GM12875 (cell line): ENCODE data around the gene MARCHF4.

Source experiments
- H3K4me3 ChIP-seq: one replicate; pipeline ENCODE4 v1.5.1; 2011; ENCODE audit warnings: low read depth, low read length, control low read depth
- CTCF ChIP-seq: IDR thresholded peaks from 2 replicates; pipeline ENCODE4 v1.5.1; 2011; ENCODE audit warnings: low read depth, mild to moderate bottlenecking, control low read depth, inconsistent platforms, low read length, moderate library complexity, borderline replicate concordance; ENCODE audit not compliant: insufficient read depth

Gene MARCHF4

GRCh38 chr2:216404010-216404618 lies 31.8 kb upstream of the MARCHF4 start:
- no peak overlapping the region for H3K4me3 ChIP-seq

GRCh38 chr2:216402751-216403150 lies 30.5 kb upstream of the MARCHF4 start:
- TF ChIP-seq CTCF, result no peak
- H3K4me3 ChIP-seq, result no peak overlapping the region

More at GRCh38 chr2:216404010-216404618, 31.8 kb upstream of the MARCHF4 start:
- TF ChIP-seq CTCF, result peak; percentile 78; the same call in 1 of the 2 replicates

GRCh38 chr2:216399621-216400020 lies 27.3 kb upstream of the MARCHF4 start:
- TF ChIP-seq CTCF, result no peak
- no peak overlapping the region for H3K4me3 ChIP-seq

- H3K4me3 ChIP-seq, result no peak overlapping the region
- no peak for TF ChIP-seq CTCF
Observed at GRCh38 chr2:216394881-216395280, 22.6 kb upstream of the MARCHF4 start.

- no peak for TF ChIP-seq CTCF
Observed at GRCh38 chr2:216392945-216393840, 20.9 kb upstream of the MARCHF4 start.

GRCh38 chr2:216392018-216392562 lies 19.8 kb upstream of the MARCHF4 start:
- H3K4me3 ChIP-seq, result no peak overlapping the region
- TF ChIP-seq CTCF, result no peak

More at GRCh38 chr2:216392945-216393840, 20.9 kb upstream of the MARCHF4 start:
- no peak overlapping the region for H3K4me3 ChIP-seq
